GM18526 (cell line): Measurements from ENCODE around the gene LINC00237.
A peak's percentile ranks its signal among the peaks of the same experiment; 100 is the strongest.

Source experiments
- POLR2A ChIP-seq: IDR thresholded peaks from 3 replicates; pipeline ENCODE4 v1.6.1; 2011; ENCODE audit not compliant: insufficient read length; ENCODE audit errors: extremely low read depth

Gene LINC00237

DNA sequence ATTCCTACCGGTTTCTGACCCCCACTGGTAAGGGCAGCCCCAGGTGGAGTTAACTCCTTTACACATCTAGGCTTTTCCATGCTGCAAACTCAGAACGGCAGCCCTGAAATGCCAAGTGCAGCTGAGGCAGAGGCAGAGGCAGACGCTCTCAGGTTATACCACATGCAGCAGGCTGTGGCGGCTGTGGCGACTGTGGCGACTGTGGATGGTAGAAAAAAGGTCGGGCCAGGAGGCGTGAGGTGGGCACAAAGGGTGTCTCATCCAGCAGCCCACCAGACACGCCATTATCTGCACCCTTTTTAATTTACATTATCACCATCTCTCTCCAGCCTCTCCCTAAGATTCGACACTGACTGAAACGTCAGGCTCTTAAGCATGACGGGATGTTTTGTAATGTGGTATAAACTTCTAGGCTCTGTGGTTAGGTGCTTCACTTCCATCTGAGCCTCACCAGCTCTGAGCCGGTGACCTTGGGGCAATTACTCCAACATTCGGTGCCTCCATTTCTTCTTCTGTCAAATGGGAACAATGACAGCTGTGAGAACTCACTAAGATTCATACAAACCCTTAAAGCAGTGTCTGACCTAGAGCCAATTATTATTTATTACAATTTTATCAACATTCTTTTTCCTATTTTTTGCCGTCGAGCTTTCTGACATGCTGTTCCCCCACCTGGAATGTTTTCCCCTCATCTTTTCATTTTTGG, 27.9 kb upstream of the LINC00237 start:
- no peak for TF ChIP-seq POLR2A

DNA sequence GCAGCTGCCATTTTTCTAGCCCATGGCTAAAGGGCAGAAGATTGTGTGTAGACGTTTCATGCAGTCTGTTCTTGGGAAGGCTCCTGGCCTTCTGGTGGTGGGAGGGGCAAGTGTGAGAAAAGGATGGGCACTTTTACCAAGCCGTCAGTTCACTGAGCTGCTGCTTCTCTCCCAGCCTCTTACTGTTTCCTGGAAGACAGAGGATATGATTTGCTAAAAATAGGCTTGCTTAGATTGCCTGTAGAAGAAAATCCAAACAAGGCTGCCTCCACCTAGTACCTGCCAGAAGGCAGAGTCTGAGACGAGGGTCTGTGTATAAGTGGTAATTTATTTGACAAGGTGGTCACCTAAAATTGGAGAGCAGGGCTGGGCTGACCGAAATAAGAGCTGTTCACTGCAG, 27.2 kb upstream of the LINC00237 start:
- no peak for TF ChIP-seq POLR2A

DNA sequence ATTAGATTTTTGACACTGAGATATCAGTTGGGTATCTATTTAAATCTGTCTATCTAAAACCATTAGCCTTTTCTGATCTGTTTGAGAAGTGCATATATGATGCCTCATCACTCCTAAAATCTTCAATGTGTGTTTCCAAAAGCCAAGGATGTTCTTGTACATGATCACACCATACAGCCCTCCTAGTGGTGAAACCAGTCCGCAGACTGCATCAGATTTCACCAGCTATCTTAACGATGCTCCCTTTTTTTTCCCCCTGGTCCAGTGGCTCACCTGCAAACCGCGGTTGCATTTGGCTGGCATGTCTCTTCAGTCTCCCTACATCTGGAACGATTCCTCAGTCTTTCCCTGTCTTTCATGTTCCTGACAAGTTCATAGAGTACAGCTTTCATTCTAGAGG, 23.7 kb upstream of the LINC00237 start:
- TF ChIP-seq POLR2A, result no peak

DNA sequence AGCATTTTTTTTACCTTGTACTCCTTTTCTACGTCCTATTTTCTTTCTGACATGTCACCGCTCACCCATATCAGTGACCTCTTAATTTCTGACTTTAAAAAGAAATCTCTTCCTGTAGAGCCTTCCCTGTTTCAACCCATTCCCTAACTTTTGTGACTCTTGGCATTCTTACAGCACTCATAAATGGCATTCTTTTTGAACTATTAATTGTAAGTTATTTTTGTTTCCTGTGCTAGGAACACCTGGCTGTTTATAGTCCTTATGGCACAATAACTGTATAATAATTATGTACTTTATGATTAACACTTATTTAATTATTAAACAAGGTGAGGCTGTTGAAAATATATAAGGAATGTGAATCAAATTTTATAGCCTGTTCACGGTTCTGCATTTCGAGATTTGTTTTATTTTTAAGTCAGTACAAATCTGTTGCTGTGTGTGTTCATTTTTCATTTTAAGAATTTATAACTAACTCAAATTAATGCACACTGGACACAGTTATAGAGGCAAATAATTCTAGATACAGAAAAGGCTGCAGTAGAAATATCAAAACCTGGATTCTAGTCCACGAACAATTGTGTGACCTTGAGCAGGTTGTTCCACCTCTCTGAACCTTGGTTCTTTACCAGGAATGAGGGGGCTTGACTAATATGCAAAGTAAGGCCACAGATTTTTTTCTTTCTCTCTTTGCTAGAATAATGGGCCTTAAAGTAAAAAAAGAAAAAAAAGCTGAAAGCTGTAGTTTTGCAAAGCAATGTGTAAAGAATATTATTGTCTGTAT, 21.2 kb upstream of the LINC00237 start:
- no peak for TF ChIP-seq POLR2A

DNA sequence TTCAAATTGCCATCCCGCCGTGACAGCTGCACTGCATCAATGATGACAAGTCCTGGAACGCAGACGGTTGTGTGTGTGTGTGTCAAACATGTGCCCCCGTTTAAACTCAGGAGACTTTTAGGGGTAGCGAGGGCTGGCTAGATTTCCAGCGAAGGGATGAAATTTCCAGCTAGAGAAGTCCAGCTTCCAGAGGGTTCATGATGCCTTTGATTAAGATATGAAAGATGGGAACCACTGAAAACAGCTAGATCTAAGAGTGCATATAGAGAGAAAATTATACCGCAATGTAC, 20.4 kb upstream of the LINC00237 start:
- TF ChIP-seq POLR2A, result no peak

DNA sequence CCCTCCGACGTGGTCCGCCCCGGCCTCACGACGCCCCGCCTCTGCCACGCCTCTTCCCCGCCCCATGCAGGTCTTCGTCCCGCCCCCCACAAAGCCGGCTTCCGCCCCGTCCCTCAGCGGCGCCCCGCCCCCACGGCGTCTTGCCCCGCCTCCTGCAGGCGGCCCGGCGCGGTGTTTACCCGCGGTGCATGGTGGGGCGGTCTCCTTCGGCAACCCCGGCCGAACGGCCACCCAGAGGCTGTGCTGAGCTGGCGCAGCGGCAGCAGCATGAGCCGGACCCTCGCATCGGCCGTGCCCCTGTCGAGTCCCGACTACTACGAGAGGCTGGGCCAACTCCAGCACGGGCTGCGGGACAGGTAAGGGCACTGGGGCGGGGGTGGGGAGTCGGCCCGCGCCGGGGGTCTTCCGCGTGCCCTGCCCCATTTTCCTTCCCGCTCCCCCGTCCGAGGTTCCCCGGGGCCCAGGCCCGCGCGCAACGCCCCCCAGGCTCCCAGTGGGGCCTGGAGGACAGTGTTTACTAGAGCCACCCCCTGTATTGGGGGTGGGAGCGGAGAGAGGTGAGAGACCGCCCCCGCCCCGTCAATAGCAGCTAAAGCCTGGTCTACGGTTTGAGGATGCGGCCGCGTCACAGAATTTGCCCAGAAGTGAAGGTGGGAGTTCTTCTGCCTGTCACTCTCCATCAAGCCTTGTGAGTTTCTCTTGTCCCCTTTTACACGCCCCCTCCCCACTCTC, 19.9 kb upstream of the LINC00237 start, which contains the start of gene KIZ:
KIZ (plus strand) TSS at position 234 of the 732 bp plus-strand sequence; CDS start at position 268, 34 bp downstream.
- peak; percentile 89 for TF ChIP-seq POLR2A

DNA sequence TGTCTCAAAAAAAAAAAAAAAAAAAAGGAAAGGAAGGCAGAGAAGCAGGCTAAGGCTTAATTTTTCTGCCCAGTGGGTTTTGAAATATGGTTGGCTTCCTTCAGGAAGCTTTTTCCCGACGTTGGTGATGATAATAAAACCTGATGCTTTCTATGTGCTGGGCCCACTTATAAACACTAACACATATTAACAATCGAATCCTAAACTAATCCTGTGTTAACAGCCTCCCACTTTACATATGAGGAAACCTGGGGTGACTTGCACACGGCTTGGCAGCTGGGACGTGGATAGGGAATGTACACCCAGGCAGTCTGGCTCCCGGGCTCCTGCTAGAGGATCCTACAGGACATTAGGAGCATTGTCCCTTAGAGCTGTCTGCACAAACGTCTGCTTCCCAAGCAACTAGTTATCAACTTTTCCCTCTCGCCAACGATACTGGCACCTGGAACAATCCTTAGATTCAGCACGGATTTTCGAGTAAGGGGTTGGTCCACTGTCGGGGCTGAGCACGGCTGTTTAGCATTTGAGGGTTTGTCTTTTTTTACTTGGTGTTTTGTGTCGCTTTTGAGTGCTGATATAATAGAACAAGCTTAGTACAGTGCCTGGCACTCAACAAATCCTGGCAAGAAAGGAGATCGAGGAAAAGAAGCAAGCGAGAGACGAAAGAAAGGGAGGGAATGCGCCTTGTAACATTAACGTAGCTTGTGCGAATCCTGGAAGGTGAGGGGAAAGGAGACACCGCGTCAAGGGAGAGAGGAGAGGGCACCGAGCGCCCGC, 19.1 kb upstream of the LINC00237 start:
- TF ChIP-seq POLR2A, result no peak

DNA sequence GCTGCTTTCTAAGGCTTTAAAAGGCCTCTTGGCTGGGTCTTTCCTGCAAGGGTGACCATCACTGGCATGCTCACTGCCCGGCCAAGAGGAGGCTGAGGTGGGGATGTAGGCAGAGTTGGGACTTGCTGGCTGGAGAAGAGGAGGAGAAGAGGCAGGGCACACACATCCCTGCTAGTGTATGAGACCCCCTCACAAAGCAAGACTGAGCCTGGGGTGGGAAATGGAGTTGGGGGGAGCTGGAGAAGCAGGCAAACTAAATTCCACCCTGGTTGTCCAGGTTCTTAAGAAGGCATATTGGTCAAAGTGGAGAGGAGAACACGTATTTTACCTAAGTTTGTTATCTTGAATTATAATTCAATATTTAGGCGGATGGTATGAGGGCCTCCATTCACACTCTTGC, 18.0 kb upstream of the LINC00237 start:
- TF ChIP-seq POLR2A, result no peak

DNA sequence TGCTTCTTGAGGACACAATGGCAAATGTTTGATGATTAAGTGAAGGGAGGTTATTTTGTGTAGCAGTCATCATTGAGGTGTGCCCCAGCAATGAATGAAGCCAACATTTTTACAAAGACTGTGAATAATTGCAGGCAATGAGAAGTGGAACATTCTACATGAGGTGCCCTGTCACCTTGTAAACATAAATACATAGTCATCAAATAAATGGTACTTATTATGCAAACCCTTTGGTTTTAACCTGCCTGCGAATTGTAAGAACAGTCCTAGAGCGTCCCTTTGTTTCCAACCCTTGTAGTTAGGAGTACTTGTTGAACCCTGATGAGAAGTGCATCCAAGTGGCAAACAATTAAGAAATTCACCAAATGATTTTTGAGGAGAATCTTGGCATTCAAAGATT, 12.6 kb upstream of the LINC00237 start:
- no peak for TF ChIP-seq POLR2A

DNA sequence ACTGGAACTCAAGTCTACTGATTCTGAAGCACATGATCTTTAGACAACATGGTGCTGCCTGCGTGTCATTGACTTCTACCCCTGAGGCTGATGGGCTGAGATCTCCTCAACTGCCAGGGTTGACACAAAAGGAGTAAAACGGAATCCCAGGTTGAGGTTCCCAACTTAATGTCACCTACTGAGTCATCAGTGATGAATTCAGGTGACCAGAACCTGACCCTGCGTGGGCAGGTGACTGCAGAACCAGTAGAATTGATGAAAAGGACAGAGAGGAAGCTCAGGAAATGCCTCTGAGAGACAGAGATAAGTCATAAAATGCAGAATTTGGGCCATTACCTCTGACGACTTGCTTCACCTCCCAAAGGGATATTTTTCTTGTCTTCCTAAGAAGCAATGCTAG, 12.0 kb upstream of the LINC00237 start:
- TF ChIP-seq POLR2A, result no peak

DNA sequence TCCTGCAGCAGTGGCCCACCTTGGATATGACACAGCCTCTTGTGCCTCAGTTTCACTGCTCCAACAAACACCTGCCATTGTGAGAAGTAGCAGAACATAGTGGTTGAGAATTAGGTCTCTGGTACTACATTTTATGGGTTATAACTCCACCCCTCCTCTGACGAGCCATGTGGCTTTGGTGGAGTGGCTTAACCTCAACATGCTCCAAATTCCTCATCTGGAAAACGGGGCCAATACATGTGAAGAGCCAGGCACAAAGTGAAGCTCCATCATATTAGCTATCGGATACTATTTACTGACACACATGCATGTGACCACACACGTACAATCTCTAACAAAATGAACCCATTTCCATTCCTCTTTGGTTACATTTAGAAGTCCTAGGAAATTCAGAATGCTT, 11.4 kb upstream of the LINC00237 start:
- TF ChIP-seq POLR2A, result no peak

DNA sequence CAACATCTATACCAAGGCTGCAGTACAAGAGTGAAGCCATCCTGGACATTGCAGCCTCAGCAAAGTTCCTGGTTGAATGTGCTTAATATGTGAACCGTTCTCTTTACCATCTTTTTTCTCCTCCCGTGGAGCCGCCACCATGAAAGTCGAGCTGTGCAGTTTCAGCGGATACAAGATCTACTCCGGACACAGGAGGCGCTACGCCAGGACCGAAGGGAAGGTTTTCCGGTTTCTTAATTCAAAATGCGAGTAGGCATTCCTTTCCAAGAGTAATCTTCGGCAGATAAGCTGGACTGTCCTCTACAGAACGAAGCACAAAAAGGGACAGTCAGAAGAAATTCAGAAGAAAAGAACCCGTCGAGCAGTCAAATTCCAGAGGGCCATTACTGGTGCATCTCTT, 8.4 kb upstream of the LINC00237 start:
- TF ChIP-seq POLR2A, result no peak

DNA sequence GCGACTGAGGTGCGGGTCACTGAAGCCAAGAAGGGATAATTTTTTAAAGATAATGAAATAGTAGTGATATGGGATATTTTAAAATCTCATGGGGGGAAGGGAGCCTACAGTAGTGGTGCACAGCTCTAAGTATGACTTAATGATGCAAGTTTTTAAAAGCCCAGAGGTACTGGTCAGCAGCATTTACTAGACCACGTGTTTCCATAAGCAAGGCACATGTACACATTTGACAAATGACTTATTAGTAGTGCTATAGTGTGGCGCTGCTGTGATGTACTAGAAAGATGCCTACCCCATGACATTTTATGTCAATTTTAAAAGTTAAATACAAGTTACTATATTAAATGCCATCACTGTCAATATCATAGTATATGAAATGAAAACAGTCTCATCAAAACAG, 7.5 kb upstream of the LINC00237 start:
- no peak for TF ChIP-seq POLR2A

DNA sequence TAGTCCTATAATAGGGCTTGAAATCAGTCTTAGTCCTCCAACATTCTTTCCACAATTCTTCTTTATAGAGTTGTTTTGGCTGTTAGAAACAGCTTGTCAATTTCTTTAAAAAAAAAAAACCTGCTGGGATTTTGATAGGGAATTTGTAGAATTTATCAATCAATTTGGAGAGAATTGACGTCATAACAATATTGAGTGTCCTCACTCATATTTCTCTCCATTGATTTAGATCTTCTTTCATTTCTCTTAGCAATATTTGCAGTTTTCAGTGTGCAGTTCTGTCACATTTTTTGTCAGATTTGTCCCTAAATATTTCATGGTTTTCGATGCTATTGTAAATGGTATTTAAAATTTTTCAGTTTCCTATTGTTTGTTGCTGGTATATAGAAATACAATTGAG, 5.3 kb upstream of the LINC00237 start:
- no peak for TF ChIP-seq POLR2A

DNA sequence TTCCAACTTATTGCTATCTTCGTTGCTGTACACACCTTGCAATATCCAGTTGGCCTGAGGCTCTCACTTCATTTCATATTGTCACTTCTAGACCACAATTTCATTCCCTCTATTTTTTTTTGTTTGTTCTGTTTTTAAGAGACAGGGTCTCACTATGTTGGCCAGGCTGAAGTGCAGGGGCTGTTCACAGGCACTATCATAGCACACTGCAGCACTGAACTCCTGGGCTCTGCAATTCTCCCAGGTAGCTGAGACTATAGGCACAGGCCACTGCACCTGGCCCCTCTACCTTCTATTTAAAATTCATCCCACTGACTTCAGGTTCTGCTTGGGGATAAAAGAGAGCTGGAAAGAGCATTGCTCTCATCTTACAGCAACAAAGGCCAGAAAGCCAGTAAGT, 4.7 kb upstream of the LINC00237 start:
- TF ChIP-seq POLR2A, result no peak

DNA sequence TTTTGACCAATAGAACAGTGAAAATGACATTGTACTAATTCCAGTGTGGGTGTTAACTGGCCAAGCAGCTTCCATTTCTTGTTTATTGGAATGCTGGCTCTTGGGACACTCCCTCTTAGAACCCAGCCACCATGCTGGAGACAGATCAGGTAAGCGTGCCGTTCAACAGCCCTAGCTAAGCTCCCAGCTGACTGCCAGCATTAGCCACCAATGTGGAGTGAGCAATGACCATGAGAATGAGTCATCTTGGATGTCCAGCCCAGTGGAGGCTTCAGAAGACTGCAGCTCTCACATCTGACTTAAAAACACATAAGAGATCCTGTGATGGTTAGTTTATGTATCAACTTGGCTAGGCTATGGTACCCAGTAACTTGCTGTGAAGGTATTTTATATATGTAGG, 3.0 kb upstream of the LINC00237 start:
- no peak for TF ChIP-seq POLR2A
